Measurements from ENCODE around the gene ADAMTS6.

The ADAMTS6 gene

GRCh38 chr5:65121880-65122436 is 359.8 kb downstream of the ADAMTS6 start:
- no peak overlapping the region for H3K4me3 ChIP-seq (replicated peaks; ENCODE audit: low read depth, low read length)
- DNase-seq (ENCODE audit: low read depth): peak; percentile 63
- TF ChIP-seq CTCF (IDR thresholded peaks at IDR 0.05; ENCODE audit: low read length, missing control alignments): no peak

- no peak overlapping the region for H3K4me3 ChIP-seq (replicated peaks; ENCODE audit: low read depth, low read length)
- no peak for TF ChIP-seq CTCF (IDR thresholded peaks at IDR 0.05; ENCODE audit: low read length, missing control alignments)
- DNase-seq (ENCODE audit: low read depth): no peak
These were observed 361.3 kb downstream of the ADAMTS6 start for GRCh38 chr5:65120371-65120967.

- TF ChIP-seq CTCF (IDR thresholded peaks at IDR 0.05; ENCODE audit: low read length, missing control alignments): no peak
- no peak for DNase-seq (ENCODE audit: low read depth)
- H3K4me3 ChIP-seq (replicated peaks; ENCODE audit: low read depth, low read length): no peak overlapping the region
These were observed 364.2 kb downstream of the ADAMTS6 start for GRCh38 chr5:65117525-65117924.

GRCh38 chr5:65113771-65114170 is 367.9 kb downstream of the ADAMTS6 start:
- no peak for TF ChIP-seq CTCF (IDR thresholded peaks at IDR 0.05; ENCODE audit: low read length, missing control alignments)
- DNase-seq (ENCODE audit: low read depth): no peak
- no peak overlapping the region for H3K4me3 ChIP-seq (replicated peaks; ENCODE audit: low read depth, low read length)

GRCh38 chr5:65111961-65112658 is 369.6 kb downstream of the ADAMTS6 start:
- no peak for TF ChIP-seq CTCF (IDR thresholded peaks at IDR 0.05; ENCODE audit: low read length, missing control alignments)
- no peak for DNase-seq (ENCODE audit: low read depth)
- H3K4me3 ChIP-seq (replicated peaks; ENCODE audit: low read depth, low read length): no peak overlapping the region

GRCh38 chr5:65108786-65109743 is 372.7 kb downstream of the ADAMTS6 start:
- no peak for DNase-seq (ENCODE audit: low read depth)
- H3K4me3 ChIP-seq (replicated peaks; ENCODE audit: low read depth, low read length): no peak overlapping the region
- TF ChIP-seq CTCF (IDR thresholded peaks at IDR 0.05; ENCODE audit: low read length, missing control alignments): no peak

Measured in fibroblast of pulmonary artery (primary cell).